HepG2 (cell line): ENCODE data around the gene SSU72. TPM values are rescaled to one million over a fixed set of nuclear protein-coding genes. Genes with fewer than 3 reads are reported as not detected.

Experiments used
- ATAC-seq: fragments of 200-7000 bp; cut with Tn5 transposase; 3 replicates; pipeline ENCODE4 v1.9.1; 2020; ENCODE audit warnings: mild to moderate bottlenecking, moderate library complexity
- BruUV-seq: library from RNA; stranded (reverse); fragments of 400-500 nt; replicated peaks from 2 replicates; lab custom pipeline; 2021; lab: Mats Ljungman, UMichigan
- CTCF ChIA-PET: fragments of 300-600 bp; formaldehyde crosslinking; extraction: SDS; loops from one replicate; lab custom pipeline; 2021; ENCODE audit warnings: low total read pairs, inconsistent platforms, low intra/inter-chr PET ratio; lab: Yijun Ruan, JAX
- POLR2A ChIA-PET: fragments of 350-600 bp; sonication (Branson Sonifier 250); formaldehyde crosslinking; loops from one replicate; lab custom pipeline; 2020; ENCODE audit warnings: antibody characterized with exemption, inconsistent platforms; lab: Yijun Ruan, JAX
- DNase-seq: peaks from one replicate; pipeline ENCODE4 v3.0.0-alpha.2; 2015; ENCODE audit warnings: low spot score
- FAIRE-seq: peaks from 3 replicates; lab custom pipeline; 2011; peaks lifted over from hg19 to GRCh38; lab: Jason Lieb, UNC
- H2AFZ ChIP-seq: one replicate; pipeline ENCODE4 v1.6.1; 2011; ENCODE audit warnings: low read length, inconsistent platforms
- H3K27ac ChIP-seq: fragments of 300-600 bp; 3 replicates; pipeline ENCODE4 v1.8.0; 2011; ENCODE audit warnings: mixed run types, mild to moderate bottlenecking, mixed read lengths, low read length, inconsistent platforms; ENCODE audit not compliant: insufficient read depth; ENCODE audit errors: extremely low read length
- H3K27me3 ChIP-seq, 2 experiments: fragments of 200-600 bp in 1 of 2; 2 replicates in 1 of 2; 3 replicates in 1 of 2; pipeline versions ENCODE4 v1.6.0 to v1.8.0; 2011; ENCODE audit warnings: low read length in 2 of 2, mild to moderate bottlenecking in 2 of 2, moderate library complexity in 2 of 2, inconsistent platforms in 1 of 2; ENCODE audit not compliant: insufficient read depth in 2 of 2, control insufficient read depth in 1 of 2
- H3K36me3 ChIP-seq, 2 experiments: fragments of 200-600 bp in 1 of 2; replicated peaks in 1 of 2; 2 replicates in 1 of 2; 3 replicates in 1 of 2; pipeline versions ENCODE4 v1.5.1 to v1.8.0; 2011; ENCODE audit warnings: low read length in 2 of 2, inconsistent platforms in 1 of 2; ENCODE audit not compliant: insufficient read depth in 2 of 2, control insufficient read depth in 1 of 2
- H3K4me1 ChIP-seq: 2 replicates; pipeline ENCODE4 v1.5.1; 2012; ENCODE audit warnings: low read length, inconsistent platforms; ENCODE audit not compliant: insufficient read depth
- H3K4me2 ChIP-seq: 2 replicates; pipeline ENCODE4 v1.6.0; 2011; ENCODE audit warnings: low read depth, low read length, inconsistent platforms
- H3K4me3 ChIP-seq, 3 experiments: fragments of 200-600 bp in 1 of 3; sonication (generic), shearing (Covaris generic) in 1 of 3; replicated peaks in 1 of 3; 2 replicates each; pipeline ENCODE4 v1.5.1; 2011 to 2016; ENCODE audit warnings: low read length in 3 of 3, inconsistent platforms in 2 of 3, low read depth in 2 of 3, mild to moderate bottlenecking in 2 of 3, control low read depth in 1 of 3, mixed read lengths in 1 of 3; ENCODE audit not compliant: insufficient read depth in 1 of 3
- H3K79me2 ChIP-seq: one replicate; pipeline ENCODE4 v1.6.1; 2011; ENCODE audit warnings: low read length, inconsistent platforms; ENCODE audit not compliant: insufficient read depth
- H3K9ac ChIP-seq: 2 replicates; pipeline ENCODE4 v1.6.0; 2011; ENCODE audit warnings: mild to moderate bottlenecking, low read depth, low read length, inconsistent platforms; ENCODE audit not compliant: insufficient read depth
- H3K9me3 ChIP-seq: 2 replicates; pipeline ENCODE4 v1.5.1; 2012; ENCODE audit warnings: mild to moderate bottlenecking, low read length
- H4K20me1 ChIP-seq: 2 replicates; pipeline ENCODE4 v1.6.0; 2011; ENCODE audit warnings: inconsistent platforms, mild to moderate bottlenecking, low read length, moderate library complexity; ENCODE audit not compliant: insufficient read depth
- AGO2 ChIP-seq: fragments of 200-400 bp; formaldehyde crosslinking; optimal IDR thresholded peaks from 2 replicates; pipeline ENCODE3; 2017; ENCODE audit warnings: mild to moderate bottlenecking, low read depth, low read length, moderate library complexity
- DBP ChIP-seq: sonication (generic); formaldehyde crosslinking; IDR thresholded peaks from 2 replicates; pipeline ENCODE4 v1.4.0; 2020; ENCODE audit warnings: missing genetic modification reagents; ENCODE audit errors: not compliant biosample characterization
- ELK4 ChIP-seq: sonication (generic); formaldehyde crosslinking; IDR thresholded peaks from 2 replicates; pipeline ENCODE4 v1.9.0; 2021; ENCODE audit warnings: missing genetic modification reagents, borderline replicate concordance
- MEIS2 ChIP-seq: sonication (generic); formaldehyde crosslinking; IDR thresholded peaks from 2 replicates; pipeline ENCODE4 v1.9.0; 2021; ENCODE audit warnings: mild to moderate bottlenecking, missing genetic modification reagents
- NFE2 ChIP-seq: sonication (generic); formaldehyde crosslinking; IDR thresholded peaks from 2 replicates; pipeline ENCODE4 v1.4.0; 2020; ENCODE audit warnings: missing genetic modification reagents
- PCBP1 ChIP-seq: fragments of 200-400 bp; formaldehyde crosslinking; IDR thresholded peaks from 2 replicates; pipeline ENCODE4 v1.6.1; 2017; ENCODE audit warnings: mild to moderate bottlenecking, low read depth, low read length, borderline replicate concordance
- SRY ChIP-seq: sonication (generic); formaldehyde crosslinking; IDR thresholded peaks from 2 replicates; pipeline ENCODE4 v1.8.0; 2022; ENCODE audit warnings: mild to moderate bottlenecking, missing genetic modification reagents
- ZNF24 ChIP-seq: fragments of 450-650 bp; IDR thresholded peaks from 2 replicates; pipeline ENCODE4 v1.6.1; 2017; ENCODE audit warnings: antibody characterized with exemption, mild to moderate bottlenecking
- ZNF567 ChIP-seq: sonication (generic); formaldehyde crosslinking; IDR thresholded peaks from 2 replicates; pipeline ENCODE4 v1.8.1; 2023; ENCODE audit warnings: mild to moderate bottlenecking, missing genetic modification reagents, borderline replicate concordance
- ZSCAN20 ChIP-seq: sonication (generic); formaldehyde crosslinking; IDR thresholded peaks from 2 replicates; pipeline ENCODE4 v1.4.0; 2020; ENCODE audit warnings: missing genetic modification reagents, mild to moderate bottlenecking, borderline replicate concordance
- WGBS: methylation state at CpG from one replicate; pipeline ENCODE4 v1.1.6; 2017; ENCODE audit warnings: low lambda C conversion rate; 5-methylcytosine and 5-hydroxymethylcytosine counted together
- in situ Hi-C: cut with HindIII; loops from 2 replicates; pipeline ENCODE4 v1.10.0; 2017; ENCODE audit warnings: low pct_unique_long_range_greater_than_20kb; ENCODE audit not compliant: extremely low pct_ligation_motif_present
- intact Hi-C: fragments of 100-400 bp; cut with micrococcal nuclease; formaldehyde crosslinking; loops from one replicate; pipeline ENCODE4 v1.10.0; 2022; ENCODE audit not compliant: unreplicated experiment
- polyA plus RNA-seq, 8 experiments: library from polyadenylated mRNA; depleted of rRNA in 3 of 8; stranded (reverse) in 7 of 8; unstranded in 1 of 8; fragments of >200 nt; fragmentation: Illumina TruSeq in 4 of 8; extraction: Trizol in 4 of 8; gene quantifications; 2 replicates each; pipeline versions ENCODE4 v1.2.1 to v1.2.3, GENCODE V29; 2011 to 2016; ENCODE audit warnings: low read depth in 4 of 8, missing spikeins in 1 of 8, mixed read lengths in 1 of 8; ENCODE audit not compliant: insufficient read depth in 1 of 8
- total RNA-seq, 5 experiments: library from RNA; depleted of rRNA; stranded (reverse); fragments of >200 nt; fragmentation: Illumina TruSeq; extraction: Trizol; gene quantifications; 2 replicates each; pipeline ENCODE4 v1.2.3, GENCODE V29; 2016; ENCODE audit warnings: low read depth in 1 of 5
- TF ChIP-seq, protein P1 (sequence below): sonication (generic); formaldehyde crosslinking; IDR thresholded peaks from 2 replicates; pipeline ENCODE4 v1.5.0; 2020; ENCODE audit warnings: mild to moderate bottlenecking, missing genetic modification reagents, borderline replicate concordance

The SSU72 gene
- total and polyA plus RNA-seq, 2 of the 13 experiments (the other 11 are each of a cell fraction or from before 2014, with no cell fraction given): 42.8 to 67.1 TPM

DNA sequence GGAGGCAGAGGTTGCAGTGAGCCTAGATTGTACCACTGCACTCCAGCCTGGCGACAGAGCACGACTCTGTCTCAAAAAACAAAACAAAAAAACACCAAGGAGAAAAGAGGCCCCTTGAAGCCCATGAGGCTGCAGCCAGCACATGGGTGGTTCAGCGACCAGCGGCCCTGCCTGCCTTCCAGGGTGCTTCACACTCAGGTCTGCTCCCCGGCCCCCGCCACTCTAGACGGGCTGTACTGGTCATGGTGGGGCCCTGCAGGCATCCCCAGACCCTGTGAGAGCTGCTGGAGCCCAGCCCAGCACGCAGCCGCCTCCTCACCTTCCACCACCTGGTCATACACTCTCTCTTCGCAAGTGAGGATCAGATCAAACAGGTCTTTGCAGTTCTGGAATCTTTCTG lies 30.1 kb downstream of the SSU72 start (continued):
- no peak for TF ChIP-seq ZNF24
- no peak for TF ChIP-seq ELK4 (CRISPR knock-in tag)
- no peak for TF ChIP-seq NFE2
- no peak for TF ChIP-seq DBP
- TF ChIP-seq MEIS2 (CRISPR knock-in tag): no peak
- no peak for TF ChIP-seq ZSCAN20 (CRISPR knock-in tag)
- TF ChIP-seq, protein P1, sequence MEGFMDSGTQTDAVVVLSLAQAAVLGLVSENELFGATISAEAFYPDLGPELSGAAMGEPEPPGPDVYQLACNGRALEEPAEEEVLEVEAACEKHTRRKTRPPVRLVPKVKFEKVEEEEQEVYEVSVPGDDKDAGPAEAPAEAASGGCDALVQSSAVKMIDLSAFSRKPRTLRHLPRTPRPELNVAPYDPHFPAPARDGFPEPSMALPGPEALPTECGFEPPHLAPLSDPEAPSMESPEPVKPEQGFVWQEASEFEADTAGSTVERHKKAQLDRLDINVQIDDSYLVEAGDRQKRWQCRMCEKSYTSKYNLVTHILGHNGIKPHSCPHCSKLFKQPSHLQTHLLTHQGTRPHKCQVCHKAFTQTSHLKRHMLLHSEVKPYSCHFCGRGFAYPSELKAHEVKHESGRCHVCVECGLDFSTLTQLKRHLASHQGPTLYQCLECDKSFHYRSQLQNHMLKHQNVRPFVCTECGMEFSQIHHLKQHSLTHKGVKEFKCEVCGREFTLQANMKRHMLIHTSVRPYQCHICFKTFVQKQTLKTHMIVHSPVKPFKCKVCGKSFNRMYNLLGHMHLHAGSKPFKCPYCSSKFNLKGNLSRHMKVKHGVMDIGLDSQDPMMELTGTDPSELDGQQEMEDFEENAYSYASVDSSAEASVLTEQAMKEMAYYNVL: no peak
- TF ChIP-seq ZNF567: no peak

DNA sequence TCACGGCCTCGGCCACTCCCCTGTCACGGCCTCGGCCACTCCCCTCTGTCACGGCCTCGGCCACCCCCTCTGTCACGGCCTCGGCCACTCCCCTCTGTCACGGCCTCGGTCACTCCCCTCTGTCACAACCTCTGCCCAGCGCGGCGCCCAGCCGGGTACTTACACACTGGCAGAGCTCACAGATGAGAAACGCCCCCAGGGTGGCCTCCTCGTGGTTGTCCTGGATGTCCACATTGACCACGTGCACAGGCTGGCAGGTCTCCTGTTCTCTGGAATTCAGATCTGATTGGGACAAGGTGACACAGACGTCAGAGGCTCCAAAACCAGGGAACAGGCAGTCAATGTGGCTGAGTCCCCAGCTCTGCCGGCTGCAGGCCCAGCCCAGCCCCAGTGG lies 31.0 kb downstream of the SSU72 start:
- Histone ChIP-seq H4K20me1 (no peaks in the 10 kb centered on the region), H3K36me3 (peaks cover 5 to 14% of the 10 kb centered on the region in 2 experiments; a peak in 4 of 5 replicates), H3K4me2 (no peak overlapping the region), H3K27me3 (no peaks in the 10 kb centered on the region), H2AFZ (no peak overlapping the region), H3K9me3 (no peaks in the 10 kb centered on the region), H3K4me3 (no peak overlapping the region), H3K9ac (no peak overlapping the region), H3K79me2 (no peaks in the 10 kb centered on the region), H3K27ac (no peak overlapping the region), H3K4me1 (no peaks in the 10 kb centered on the region)
- intact Hi-C loops (no loop called here), in situ Hi-C loops (no loop called here)
- no TSS peak for BruUV-seq
- ChIA-PET CTCF (no interaction called here), POLR2A (no interaction called here)
- ATAC-seq: no peak
- peak; percentile 60 for TF ChIP-seq AGO2
- TF ChIP-seq PCBP1: peak; percentile 35; the same call in 1 of the 2 replicates
- TF ChIP-seq SRY (CRISPR knock-in tag): no peak
- 91% methylated on average over 18 of the region's 19 CpGs for WGBS
- no peak for DNase-seq
- no peak for FAIRE-seq
